NK-92 (cell line): ENCODE measurements around the gene DST.

ENCODE experiments used
- DNase-seq: peaks from one replicate; lab custom pipeline; 2025; ENCODE audit not compliant: unreplicated experiment; lab: John Stamatoyannopoulos, UW

The DST gene

GRCh38 chr6:56488281-56488680 is 154.4 kb downstream of the DST start:
- DNase-seq: no peak

DNA sequence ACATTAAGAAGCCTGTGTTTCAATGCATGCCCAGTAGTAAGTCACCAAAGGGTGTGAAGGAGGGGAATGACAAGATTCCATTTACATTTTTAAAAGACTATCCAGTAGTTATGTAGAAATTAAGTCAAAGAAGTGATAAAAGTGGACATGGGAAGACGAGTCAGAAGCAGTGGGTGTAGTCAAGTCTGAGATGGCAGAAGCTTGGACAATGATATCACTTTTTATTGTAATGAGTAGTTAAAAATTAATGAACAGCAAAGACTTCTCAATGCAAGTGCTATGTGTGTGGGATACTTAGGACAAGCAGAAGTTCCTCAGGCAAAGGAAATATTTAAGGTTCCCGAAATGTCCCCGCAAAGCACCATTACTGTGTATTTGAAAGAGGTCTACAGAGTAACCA is 156.0 kb downstream of the DST start:
- DNase-seq: no peak

DNA sequence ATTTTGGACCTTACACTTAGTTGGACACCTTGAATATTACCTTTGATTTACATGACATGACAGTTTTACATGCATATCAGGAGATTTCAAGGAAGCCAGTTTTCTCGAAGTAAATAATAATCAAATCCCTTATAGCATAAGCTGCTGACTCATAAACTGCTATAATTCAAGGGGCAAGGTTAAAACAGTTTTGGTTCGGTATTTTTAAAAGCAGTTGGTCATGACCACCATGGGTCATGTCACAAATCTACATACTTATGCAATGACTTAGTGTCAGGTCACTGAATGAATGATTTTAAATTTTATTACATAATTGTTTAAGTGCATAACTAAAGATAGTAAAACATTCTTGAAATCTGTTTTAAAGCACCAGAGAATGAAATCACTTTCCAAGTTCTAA is 158.0 kb downstream of the DST start:
- no peak for DNase-seq

DNA sequence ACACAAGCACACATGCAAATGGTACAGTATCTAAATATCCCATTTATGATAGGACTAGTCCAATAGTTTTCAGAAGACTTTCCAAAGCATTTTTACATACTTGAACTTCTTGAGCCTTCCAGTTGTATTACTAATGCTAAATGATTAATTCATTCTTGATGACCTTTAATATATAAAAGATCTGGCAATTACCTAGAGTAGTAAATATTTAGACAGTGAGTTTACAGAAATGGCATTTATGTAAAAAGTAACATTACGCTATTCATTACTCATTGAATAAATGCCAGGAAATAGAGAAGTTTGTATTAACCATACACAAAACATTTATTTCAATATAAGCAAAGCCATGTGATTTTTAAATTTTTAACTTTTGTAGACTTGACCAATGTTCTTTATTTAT is 158.8 kb downstream of the DST start:
- no peak for DNase-seq

DNA sequence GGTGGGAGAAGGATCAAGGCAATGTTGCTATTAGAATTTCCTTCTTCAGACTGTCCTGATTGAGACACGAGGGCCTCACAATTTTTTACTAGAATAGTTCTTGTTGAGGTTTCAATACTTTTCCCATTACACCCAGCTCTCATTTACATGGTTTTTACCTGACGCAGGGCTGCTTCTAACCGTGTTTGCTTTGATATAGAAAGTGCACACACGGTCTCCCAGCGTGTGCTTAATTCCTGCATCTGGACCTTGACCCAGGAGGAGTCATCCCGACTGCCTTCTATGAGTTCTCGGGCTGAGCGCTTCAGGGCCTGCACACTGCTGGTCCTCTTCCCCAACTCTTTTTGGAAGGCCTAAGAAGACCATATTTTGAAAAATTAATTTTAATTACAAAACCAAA is 160.2 kb downstream of the DST start:
- no peak for DNase-seq

GRCh38 chr6:56481957-56482356 is 160.7 kb downstream of the DST start:
- no peak for DNase-seq

GRCh38 chr6:56480654-56481337 is 161.9 kb downstream of the DST start:
- no peak for DNase-seq

DNA sequence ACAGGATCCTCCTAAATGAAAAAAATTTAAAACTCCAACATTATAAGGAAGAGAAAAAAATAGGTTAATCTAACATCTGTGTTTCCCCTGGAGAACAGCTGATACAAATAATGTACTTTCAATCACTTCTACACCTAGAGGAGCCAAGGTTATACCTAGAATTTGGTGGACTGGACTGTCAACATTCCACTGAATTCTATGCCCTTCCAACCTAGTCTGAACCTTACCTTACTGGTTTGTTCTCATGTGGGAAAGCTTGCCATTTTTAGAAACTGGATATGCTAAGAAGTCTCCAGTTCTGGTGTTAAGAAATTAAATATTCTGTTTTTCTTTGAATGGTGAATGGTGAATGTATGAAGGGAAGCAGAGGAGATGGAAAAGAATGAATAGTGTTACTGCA is 162.4 kb downstream of the DST start:
- DNase-seq: no peak

DNA sequence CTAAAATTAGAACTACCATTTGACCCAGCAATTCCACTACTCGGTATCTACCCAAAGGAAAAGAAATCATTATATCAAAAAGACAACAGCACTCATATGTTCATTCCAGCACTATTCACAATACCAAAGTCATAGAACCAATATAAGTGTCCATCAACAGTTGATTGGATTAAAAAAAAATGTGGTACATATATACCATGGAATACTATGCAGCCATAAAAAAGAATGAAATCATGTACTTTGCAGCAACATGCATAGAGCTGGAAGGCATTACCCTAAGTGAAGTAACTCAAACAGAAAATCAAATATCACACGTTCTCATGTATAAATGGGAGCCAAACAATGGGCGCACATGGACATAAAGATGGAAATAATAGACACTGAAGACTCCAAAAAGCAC is 163.3 kb downstream of the DST start:
- no peak for DNase-seq

DNA sequence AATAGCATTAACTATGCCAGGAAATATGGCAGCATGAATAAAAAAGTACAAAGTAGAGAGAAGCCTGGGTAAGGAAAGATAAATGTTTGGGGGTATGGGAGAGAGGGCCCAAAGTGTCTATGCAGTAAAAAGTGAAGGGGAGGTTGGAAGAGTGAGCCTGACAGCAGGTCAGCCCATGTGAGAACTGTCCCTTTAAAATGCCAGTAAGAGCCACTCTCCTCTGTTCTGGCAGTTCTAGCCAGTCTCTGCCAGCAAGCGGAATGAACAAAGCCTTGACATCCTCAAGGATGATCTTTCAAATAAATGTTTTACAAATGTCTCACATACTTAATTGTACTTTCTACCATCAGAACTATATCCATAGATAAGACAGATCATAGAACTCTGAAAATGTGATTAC is 164.5 kb downstream of the DST start:
- no peak for DNase-seq

DNA sequence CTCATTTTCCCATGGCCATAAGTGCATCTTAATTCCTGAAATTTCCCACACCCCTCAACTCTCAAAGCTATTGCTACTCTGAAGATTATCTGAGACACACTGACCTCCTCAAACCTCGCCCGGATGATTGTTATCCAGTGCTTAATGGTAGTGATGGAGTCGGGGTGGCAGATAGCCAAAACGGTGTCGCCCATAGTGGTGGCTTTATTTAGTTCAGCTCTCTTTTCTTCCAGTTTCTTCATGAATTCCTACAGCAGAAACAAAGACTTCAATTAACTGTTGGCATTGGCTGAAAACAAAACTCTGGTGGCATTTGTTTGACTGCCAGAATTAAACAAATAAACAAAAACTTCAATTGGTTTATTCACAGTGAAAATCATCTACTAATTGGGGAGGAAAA is 165.4 kb downstream of the DST start:
- no peak for DNase-seq

- no peak for DNase-seq
These were observed 166.8 kb downstream of the DST start for GRCh38 chr6:56475736-56476457.

DNA sequence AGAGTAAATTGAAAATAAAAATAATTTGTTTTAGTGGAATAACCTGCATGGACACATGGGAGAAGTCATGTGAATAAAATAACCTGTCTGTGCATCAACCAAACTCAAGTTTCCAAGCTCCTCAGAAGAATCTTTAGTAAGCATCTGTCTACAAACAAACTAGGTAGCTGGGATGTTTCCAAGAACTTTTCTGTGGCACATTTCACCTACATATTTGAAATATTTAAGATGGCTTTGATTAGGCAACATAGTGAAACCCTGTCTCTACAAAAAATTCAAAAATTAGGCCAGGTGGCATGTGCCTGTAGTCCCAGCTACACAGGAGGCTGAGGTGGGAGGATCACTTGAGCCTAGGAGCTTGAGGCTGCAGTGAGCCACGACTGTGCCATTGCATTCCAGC is 168.2 kb downstream of the DST start:
- DNase-seq: no peak

GRCh38 chr6:56463443-56463842 is 179.2 kb downstream of the DST start:
- no peak for DNase-seq

DNA sequence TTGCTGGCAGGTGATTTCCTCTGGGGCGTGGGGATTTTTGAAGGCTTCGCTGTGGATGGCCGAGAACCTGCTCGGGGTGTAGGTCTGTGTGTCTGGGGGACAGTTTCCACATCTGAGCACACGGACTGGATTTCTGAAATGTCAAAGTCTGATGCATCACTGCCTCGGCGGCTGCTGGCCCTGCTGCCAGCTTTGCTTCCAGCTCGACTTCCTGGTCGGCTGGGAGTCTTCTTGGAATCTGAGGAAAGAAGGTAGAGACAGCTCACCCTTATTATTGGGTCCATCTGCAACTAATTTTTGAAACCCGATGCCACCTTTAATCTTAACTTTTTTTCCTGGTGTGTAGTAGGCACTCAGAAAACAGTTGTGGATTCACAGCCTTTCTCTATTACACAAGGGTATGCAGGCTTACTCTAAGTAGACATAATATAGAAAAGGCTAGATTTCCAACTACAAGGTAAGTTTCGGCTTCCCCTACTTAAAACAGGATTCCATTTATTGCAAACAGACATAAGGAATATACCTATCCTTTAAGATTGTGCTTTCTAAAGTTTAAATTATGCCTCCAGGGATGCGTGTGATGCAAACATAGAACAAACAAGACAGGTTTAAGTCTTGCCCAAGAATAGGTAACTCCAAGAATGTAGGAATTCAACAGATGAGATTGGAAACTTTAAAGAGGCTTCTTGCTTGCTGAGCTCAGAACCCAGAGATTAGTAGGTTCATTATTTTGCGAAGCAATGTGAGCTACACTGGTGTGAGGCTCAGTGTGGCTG is 183.5 kb downstream of the DST start:
- DNase-seq: no peak

DNA sequence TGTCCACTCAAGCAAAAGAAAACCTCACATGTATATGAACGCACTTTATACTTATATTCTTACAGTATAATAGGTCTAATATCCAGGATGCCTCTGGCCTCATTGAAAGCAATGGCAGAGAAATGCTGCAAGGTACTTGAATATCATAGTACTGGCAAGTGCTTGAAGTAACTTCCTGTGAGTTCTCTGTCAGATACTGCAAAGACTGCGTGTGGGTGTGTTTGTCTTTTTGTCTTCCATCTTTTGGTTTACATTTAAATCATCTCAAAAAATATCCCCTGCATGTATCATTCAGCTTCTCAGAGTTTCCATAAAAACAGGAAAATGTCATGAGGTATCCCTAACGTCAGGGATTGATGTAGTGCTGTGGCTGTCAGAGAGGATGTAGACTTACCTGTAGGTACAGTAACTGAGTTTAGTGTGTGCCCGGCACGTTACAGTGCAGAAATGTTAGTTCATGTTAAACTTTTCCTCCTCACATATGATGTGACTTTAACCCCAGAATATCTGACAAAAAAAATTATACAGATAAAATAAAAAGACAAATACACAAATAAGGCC is 184.3 kb downstream of the DST start:
- no peak for DNase-seq

GRCh38 chr6:56456785-56457184 is 185.9 kb downstream of the DST start:
- DNase-seq: no peak

GRCh38 chr6:56450882-56451739 is 191.6 kb downstream of the DST start:
- no peak for DNase-seq

- DNase-seq: no peak
These were observed 192.3 kb downstream of the DST start for GRCh38 chr6:56450376-56450775.

DNA sequence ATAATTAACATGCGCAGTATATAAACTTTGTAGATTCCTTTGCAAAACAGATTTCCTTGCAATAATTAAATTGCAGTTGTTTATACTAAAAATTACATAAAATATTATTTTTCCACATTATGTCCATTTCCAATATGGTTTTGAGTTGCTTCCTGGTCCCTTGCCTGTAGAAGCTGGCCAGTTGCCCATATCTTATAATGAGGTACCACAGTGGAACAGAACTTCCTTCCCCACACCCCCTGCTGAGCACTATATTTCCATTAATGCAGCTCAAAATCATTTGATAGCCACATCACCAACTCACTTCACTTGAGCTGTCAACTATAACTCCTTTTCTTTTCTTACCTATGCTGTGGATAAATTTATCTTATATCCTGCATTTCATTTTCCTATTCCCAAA is 194.6 kb downstream of the DST start:
- no peak for DNase-seq

GRCh38 chr6:56445818-56446217 is 196.9 kb downstream of the DST start:
- no peak for DNase-seq
